HFF-Myc (cell line): ENCODE data around the gene AVPI1.

Experiments used
- DNase-seq: peaks from one replicate; pipeline ENCODE4 v3.0.0-alpha.2; 2011; ENCODE audit warnings: low read depth; ENCODE audit errors: extremely low read depth
- H3K4me3 ChIP-seq: replicated peaks from 2 replicates; pipeline ENCODE4 v1.5.1; 2011; ENCODE audit warnings: low read depth, mild to moderate bottlenecking, control low read depth, low read length
- CTCF ChIP-seq: IDR thresholded peaks from 2 replicates; pipeline ENCODE4 v1.5.1; 2012; ENCODE audit warnings: mild to moderate bottlenecking, low read depth, low read length, control low read depth; ENCODE audit errors: missing control alignments

The AVPI1 gene

GRCh38 chr10:97713339-97713825, 26.3 kb upstream of the AVPI1 start, which contains the start of gene MARVELD1:
Gene MARVELD1, plus strand, starts transcription at chr10:97713730. Its CDS starts 147 bp downstream, at chr10:97713877.
- DNase-seq, result no peak
- peak within 1 kb of the TSS; percentile 79 for H3K4me3 ChIP-seq
- no peak for TF ChIP-seq CTCF

- TF ChIP-seq CTCF, result no peak
- no peak for DNase-seq
Measured at GRCh38 chr10:97711640-97712572, 24.9 kb upstream of the AVPI1 start.

GRCh38 chr10:97708976-97709946, 22.2 kb upstream of the AVPI1 start:
- TF ChIP-seq CTCF, result peak; percentile 73
- no peak for DNase-seq
- no peak overlapping the region for H3K4me3 ChIP-seq

More at GRCh38 chr10:97711640-97712572, 24.9 kb upstream of the AVPI1 start:
- no peak overlapping the region for H3K4me3 ChIP-seq

GRCh38 chr10:97708167-97708566, 21.1 kb upstream of the AVPI1 start:
- no peak overlapping the region for H3K4me3 ChIP-seq
- no peak for TF ChIP-seq CTCF
- no peak for DNase-seq

GRCh38 chr10:97707134-97707861, 20.3 kb upstream of the AVPI1 start:
- H3K4me3 ChIP-seq, result no peak overlapping the region
- no peak for DNase-seq
- TF ChIP-seq CTCF, result no peak
